Keratinocyte (primary cell): ENCODE data around the gene WTAP. TPM values are rescaled to one million over a fixed set of nuclear protein-coding genes. Genes with fewer than 3 reads are reported as not detected.

Source experiments
- DNase-seq: peaks from one replicate; pipeline ENCODE4 v3.0.0-alpha.2; 2011; ENCODE audit warnings: low read depth, missing footprints, low spot score
- FAIRE-seq: peaks from 2 replicates; lab custom pipeline; 2011; peaks lifted over from hg19 to GRCh38; lab: Jason Lieb, UNC
- H2AFZ ChIP-seq: 2 replicates; pipeline ENCODE4 v1.6.0; 2012; ENCODE audit warnings: low read length, control low read depth, inconsistent platforms; ENCODE audit not compliant: control insufficient read depth
- H3K27ac ChIP-seq: 2 replicates; pipeline ENCODE4 v1.5.1; 2011; ENCODE audit warnings: low read length; ENCODE audit not compliant: control insufficient read depth, insufficient read depth
- H3K27me3 ChIP-seq: 3 replicates; pipeline ENCODE4 v1.6.0; 2011; ENCODE audit warnings: low read length; ENCODE audit not compliant: control insufficient read depth, insufficient read depth; ENCODE audit errors: extremely low read depth
- H3K36me3 ChIP-seq, 2 experiments: 2 replicates in 1 of 2; 3 replicates in 1 of 2; pipeline ENCODE4 v1.5.1; 2011; ENCODE audit warnings: low read length in 2 of 2, mild to moderate bottlenecking in 1 of 2; ENCODE audit not compliant: control insufficient read depth in 2 of 2, insufficient read depth in 2 of 2; ENCODE audit errors: extremely low read depth in 1 of 2
- H3K4me1 ChIP-seq: 3 replicates; pipeline ENCODE4 v1.5.1; 2011; ENCODE audit warnings: low read length; ENCODE audit not compliant: control insufficient read depth, insufficient read depth; ENCODE audit errors: extremely low read depth
- H3K4me2 ChIP-seq: 3 replicates; pipeline ENCODE4 v1.6.0; 2011; ENCODE audit warnings: low read depth, low read length; ENCODE audit not compliant: control insufficient read depth, insufficient read depth; ENCODE audit errors: extremely low read depth
- H3K4me3 ChIP-seq, 3 experiments: fragments of 200-600 bp in 1 of 3; sonication (generic) in 1 of 3; 2 replicates in 2 of 3; 3 replicates in 1 of 3; pipeline ENCODE4 v1.5.1; 2011 to 2016; ENCODE audit warnings: low read length in 3 of 3, mild to moderate bottlenecking in 3 of 3, control low read depth in 2 of 3, inconsistent platforms in 1 of 3, low read depth in 1 of 3, mixed read lengths in 1 of 3, mixed run types in 1 of 3, moderate library complexity in 1 of 3; ENCODE audit not compliant: control insufficient read depth in 2 of 3, insufficient read depth in 2 of 3; ENCODE audit errors: extremely low read depth in 1 of 3
- H3K79me2 ChIP-seq: 2 replicates; pipeline ENCODE4 v1.6.0; 2012; ENCODE audit warnings: low read length; ENCODE audit not compliant: control insufficient read depth, insufficient read depth
- H3K9ac ChIP-seq: 3 replicates; pipeline ENCODE4 v1.6.0; 2011; ENCODE audit warnings: low read length; ENCODE audit not compliant: control insufficient read depth, insufficient read depth; ENCODE audit errors: extremely low read depth
- H3K9me1 ChIP-seq: 3 replicates; pipeline ENCODE4 v1.6.0; 2011; ENCODE audit warnings: low read length; ENCODE audit not compliant: control insufficient read depth, insufficient read depth; ENCODE audit errors: extremely low read depth
- H3K9me3 ChIP-seq: 2 replicates; pipeline ENCODE4 v1.5.1; 2012; ENCODE audit warnings: low read depth, low read length; ENCODE audit not compliant: control insufficient read depth
- H4K20me1 ChIP-seq: 3 replicates; pipeline ENCODE4 v1.6.0; 2011; ENCODE audit warnings: low read length; ENCODE audit not compliant: control insufficient read depth, insufficient read depth; ENCODE audit errors: extremely low read depth
- CTCF ChIP-seq, 3 experiments: IDR thresholded peaks in 1 of 3; conservative IDR thresholded peaks in 1 of 3; optimal IDR thresholded peaks in 1 of 3; 2 replicates in 2 of 3; 3 replicates in 1 of 3; pipeline versions ENCODE3 to v1.5.1; 2011; ENCODE audit warnings: low read length in 3 of 3, mild to moderate bottlenecking in 3 of 3, moderate library complexity in 2 of 3, control low read depth in 1 of 3, inconsistent platforms in 1 of 3; ENCODE audit not compliant: insufficient read depth in 2 of 3; ENCODE audit errors: extremely low read depth in 1 of 3
- EZH2 ChIP-seq: IDR thresholded peaks from one replicate; pipeline ENCODE4 v1.6.1; 2012; ENCODE audit warnings: inconsistent platforms, mild to moderate bottlenecking, low read length, moderate library complexity
- dilution Hi-C: fragments of 300-500 bp; cut with MboI; formaldehyde crosslinking; loops from one replicate; pipeline ENCODE4 v1.7.0; 2020; ENCODE audit warnings: low sequenced_read_pairs; ENCODE audit not compliant: extremely low pct_ligation_motif_present
- polyA plus RNA-seq, 5 experiments: library from polyadenylated mRNA; depleted of rRNA in 3 of 5; stranded (reverse) in 3 of 5; stranded (forward) in 1 of 5; unstranded in 1 of 5; fragments of >200 nt; gene quantifications; 1 replicate in 1 of 5; 2 replicates in 3 of 5; 3 replicates in 1 of 5; pipeline versions ENCODE4 v1.2.1 to v1.2.3, GENCODE V29; 2011 to 2012; ENCODE audit warnings: missing spikeins in 2 of 5, low read depth in 1 of 5, low replicate concordance in 1 of 5

The WTAP gene
- polyA plus RNA-seq, 1 donor (not counting 4 experiments of a cell fraction or from before 2014, with no cell fraction given): 40.2 TPM

GRCh38 chr6:159772196-159772595 lies 44.9 kb downstream of the WTAP start:
- no peak for FAIRE-seq
- Histone ChIP-seq H3K9me1 (no peaks in the 10 kb centered on the region), H3K27me3 (no peaks in the 10 kb centered on the region), H2AFZ (no peak overlapping the region), H3K27ac (no peak overlapping the region), H3K36me3 (peaks cover 23 to 53% of the 10 kb centered on the region in 2 experiments), H3K9me3 (no peaks in the 10 kb centered on the region), H4K20me1 (no peaks in the 10 kb centered on the region), H3K9ac (no peak overlapping the region), H3K4me3 (no peak overlapping the region), H3K4me1 (no peaks in the 10 kb centered on the region), H3K79me2 (peaks cover 15% of the 10 kb centered on the region), H3K4me2 (no peak overlapping the region)
- DNase-seq: no peak
- dilution Hi-C loops: no loop called here
- TF ChIP-seq EZH2 (no peak), CTCF (optimal IDR thresholded peaks at IDR 0.05 in 1 of 3, IDR thresholded peaks at IDR 0.05 in 1 of 3, conservative IDR thresholded peaks at IDR 0.05 in 1 of 3; ENCODE audit: extremely low read depth in 1 of 3, insufficient read depth in 2 of 3, low read length in 3 of 3) (no peak)

- H3K9ac ChIP-seq: no peak overlapping the region
- no peak overlapping the region for H3K4me2 ChIP-seq
- FAIRE-seq: no peak
- TF ChIP-seq EZH2 (no peak), CTCF (optimal IDR thresholded peaks at IDR 0.05 in 1 of 3, IDR thresholded peaks at IDR 0.05 in 1 of 3, conservative IDR thresholded peaks at IDR 0.05 in 1 of 3; ENCODE audit: extremely low read depth in 1 of 3, insufficient read depth in 2 of 3, low read length in 3 of 3) (no peak)
- H4K20me1 ChIP-seq: no peaks in the 10 kb centered on the region
- no peak overlapping the region for H2AFZ ChIP-seq
- H3K27ac ChIP-seq: no peak overlapping the region
- H3K36me3 ChIP-seq: peaks cover 26 to 69% of the 10 kb centered on the region in 2 experiments
- H3K9me3 ChIP-seq: no peaks in the 10 kb centered on the region
- no peaks in the 10 kb centered on the region for H3K27me3 ChIP-seq
- no peaks in the 10 kb centered on the region for H3K4me1 ChIP-seq
- H3K79me2 ChIP-seq: peaks cover 6% of the 10 kb centered on the region
- dilution Hi-C loops: no loop called here
- H3K9me1 ChIP-seq: no peaks in the 10 kb centered on the region
- DNase-seq: no peak
- no peak overlapping the region for H3K4me3 ChIP-seq
Observed at GRCh38 chr6:159777240-159777904, 50.1 kb downstream of the WTAP start.
